Activated naive CD4-positive, alpha-beta T cell treated with anti-CD3 and anti-CD28 coated beads, Interleukin-2, amount 50 U/mL, for 72 hours (primary cell): ENCODE data around the gene ITIH2. TPM values are rescaled to one million over a fixed set of nuclear protein-coding genes. Genes with fewer than 3 reads are reported as not detected.

Experiments used
- total RNA-seq, 2 donors: library from RNA; stranded (reverse); gene quantifications; one replicate each; pipeline ENCODE4 v1.2.3, GENCODE V29; 2022

The ITIH2 gene
- total RNA-seq, 2 donors from 2014 or later = not detected

Other genes with a start within 250 kb of the ITIH2 start
- gene ITIH5, start 36.4 kb upstream of the ITIH2 start, total RNA-seq = under 1 TPM in 1 of 2 donors, not detected in 1; 0.21 TPM
- gene KIN, start 84.7 kb downstream of the ITIH2 start, total RNA-seq = 10 to 100 TPM; 10.8 to 13.2 TPM
- 100 to 1,000 TPM; 249 to 323 TPM for gene ATP5F1C, start 84.9 kb downstream of the ITIH2 start, total RNA-seq
- gene TAF3, start 115.2 kb downstream of the ITIH2 start, total RNA-seq = 10 to 100 TPM; 12.0 to 16.8 TPM